GM23248 (cell line): Measurements from ENCODE around the gene APC2.

ENCODE experiments used
- EZH2 ChIP-seq: fragments of 200-600 bp; sonication (generic); IDR thresholded peaks from 2 replicates; pipeline ENCODE4 v1.6.1; 2018; ENCODE audit warnings: antibody characterized with exemption, mild to moderate bottlenecking; ENCODE audit not compliant: insufficient read depth, poor library complexity, severe bottlenecking
- EZH2phosphoT487 ChIP-seq: fragments of 200-600 bp; sonication (generic); IDR thresholded peaks from 2 replicates; pipeline ENCODE4 v1.6.1; 2018; ENCODE audit warnings: antibody characterized with exemption, moderate library complexity, mild to moderate bottlenecking, low read depth; ENCODE audit not compliant: insufficient read depth

- TF ChIP-seq EZH2phosphoT487 (no peak), EZH2 (no peak)
Observed at GRCh38 chr19:1491849-1492170, 41.9 kb downstream of the APC2 start.
